ENCODE results near the gene AGAP6. TPM values are rescaled to one million over a fixed set of nuclear protein-coding genes. Genes with fewer than 3 reads are reported as not detected.
"Not testable (repeated sequence)": the region's sequence is repeated elsewhere in the genome, so short reads cannot be mapped to it uniquely, and the experiment has no call there.

Gene AGAP6
- total RNA-seq, 1 experiment from 2014 or later, result 17.9 TPM

GRCh38 chr10:49953122-49953521 lies 35.1 kb upstream of the AGAP6 start:
- H3F3A ChIP-seq (ENCODE audit: insufficient read depth, low read depth); intact Hi-C loops (cut with micrococcal nuclease; ENCODE audit: unreplicated experiment); H3K4me2 ChIP-seq; POLR2A ChIA-PET (ENCODE audit: unreplicated experiment); H2AFZ ChIP-seq; H3K9me2 ChIP-seq (ENCODE audit: insufficient read depth); DNase-seq; H3K27ac ChIP-seq; H3K36me3 ChIP-seq (ENCODE audit: low read depth); BruUV-seq (replicated peaks); H3K9me3 ChIP-seq (ENCODE audit: insufficient read depth, low read depth); H3K4me1 ChIP-seq (replicated peaks; ENCODE audit: insufficient read depth); H3K27me3 ChIP-seq (ENCODE audit: insufficient read depth, low read depth); H4K20me1 ChIP-seq (ENCODE audit: insufficient read depth); CTCF ChIA-PET; H3K4me3 ChIP-seq: not testable (repeated sequence)
- peaks cover 17% of the 10 kb centered on the region; the same call in 1 of the 2 replicates for H3K79me2 ChIP-seq (ENCODE audit: low read depth)

- BruUV-seq (replicated peaks); H3K4me3 ChIP-seq; H3K36me3 ChIP-seq (ENCODE audit: low read depth); H3K79me2 ChIP-seq (ENCODE audit: low read depth); H3K4me2 ChIP-seq; H3K27me3 ChIP-seq (ENCODE audit: insufficient read depth, low read depth); H3K9me3 ChIP-seq (ENCODE audit: insufficient read depth, low read depth); H3K4me1 ChIP-seq (replicated peaks; ENCODE audit: insufficient read depth); DNase-seq; H3F3A ChIP-seq (ENCODE audit: insufficient read depth, low read depth); intact Hi-C loops (cut with micrococcal nuclease; ENCODE audit: unreplicated experiment); H3K27ac ChIP-seq; H2AFZ ChIP-seq; POLR2A ChIA-PET (ENCODE audit: unreplicated experiment); H4K20me1 ChIP-seq (ENCODE audit: insufficient read depth); H3K9me2 ChIP-seq (ENCODE audit: insufficient read depth); CTCF ChIA-PET: not testable (repeated sequence)
These were observed 17.8 kb upstream of the AGAP6 start for GRCh38 chr10:49970331-49970857.

GRCh38 chr10:49971466-49971865 lies 16.7 kb upstream of the AGAP6 start:
- H3K27me3 ChIP-seq (ENCODE audit: insufficient read depth, low read depth); H3K36me3 ChIP-seq (ENCODE audit: low read depth); H2AFZ ChIP-seq; H3K9me3 ChIP-seq (ENCODE audit: insufficient read depth, low read depth); POLR2A ChIA-PET (ENCODE audit: unreplicated experiment); intact Hi-C loops (cut with micrococcal nuclease; ENCODE audit: unreplicated experiment); BruUV-seq (replicated peaks); H3K4me1 ChIP-seq (replicated peaks; ENCODE audit: insufficient read depth); H3F3A ChIP-seq (ENCODE audit: insufficient read depth, low read depth); CTCF ChIA-PET; H3K27ac ChIP-seq; H3K79me2 ChIP-seq (ENCODE audit: low read depth); H3K4me2 ChIP-seq; H4K20me1 ChIP-seq (ENCODE audit: insufficient read depth); H3K9me2 ChIP-seq (ENCODE audit: insufficient read depth); DNase-seq; H3K4me3 ChIP-seq: not testable (repeated sequence)

- intact Hi-C loops (cut with micrococcal nuclease; ENCODE audit: unreplicated experiment); H3K36me3 ChIP-seq (ENCODE audit: low read depth); H3K4me2 ChIP-seq; H2AFZ ChIP-seq; H3K4me3 ChIP-seq; H4K20me1 ChIP-seq (ENCODE audit: insufficient read depth); H3F3A ChIP-seq (ENCODE audit: insufficient read depth, low read depth); H3K9me2 ChIP-seq (ENCODE audit: insufficient read depth); H3K79me2 ChIP-seq (ENCODE audit: low read depth); H3K27ac ChIP-seq; DNase-seq; CTCF ChIA-PET; POLR2A ChIA-PET (ENCODE audit: unreplicated experiment); BruUV-seq (replicated peaks); H3K27me3 ChIP-seq (ENCODE audit: insufficient read depth, low read depth); H3K9me3 ChIP-seq (ENCODE audit: insufficient read depth, low read depth); H3K4me1 ChIP-seq (replicated peaks; ENCODE audit: insufficient read depth): not testable (repeated sequence)
These were observed 16.1 kb upstream of the AGAP6 start for GRCh38 chr10:49972094-49972493.

- H3K27me3 ChIP-seq (ENCODE audit: insufficient read depth, low read depth); H3K27ac ChIP-seq; H3K36me3 ChIP-seq (ENCODE audit: low read depth); H4K20me1 ChIP-seq (ENCODE audit: insufficient read depth); H3K9me3 ChIP-seq (ENCODE audit: insufficient read depth, low read depth); H3F3A ChIP-seq (ENCODE audit: insufficient read depth, low read depth); BruUV-seq (replicated peaks); H3K9me2 ChIP-seq (ENCODE audit: insufficient read depth); CTCF ChIA-PET; H3K4me3 ChIP-seq; H2AFZ ChIP-seq; H3K4me1 ChIP-seq (replicated peaks; ENCODE audit: insufficient read depth); DNase-seq; intact Hi-C loops (cut with micrococcal nuclease; ENCODE audit: unreplicated experiment); POLR2A ChIA-PET (ENCODE audit: unreplicated experiment); H3K4me2 ChIP-seq; H3K79me2 ChIP-seq (ENCODE audit: low read depth): not testable (repeated sequence)
These were observed 10.4 kb upstream of the AGAP6 start for GRCh38 chr10:49977756-49978155.

- H3K9me2 ChIP-seq (ENCODE audit: insufficient read depth); POLR2A ChIA-PET (ENCODE audit: unreplicated experiment); H3K79me2 ChIP-seq (ENCODE audit: low read depth); BruUV-seq (replicated peaks); H2AFZ ChIP-seq; H3K4me2 ChIP-seq; H3K4me1 ChIP-seq (replicated peaks; ENCODE audit: insufficient read depth); DNase-seq; H3K27me3 ChIP-seq (ENCODE audit: insufficient read depth, low read depth); intact Hi-C loops (cut with micrococcal nuclease; ENCODE audit: unreplicated experiment); H3F3A ChIP-seq (ENCODE audit: insufficient read depth, low read depth); CTCF ChIA-PET; H4K20me1 ChIP-seq (ENCODE audit: insufficient read depth); H3K4me3 ChIP-seq; H3K9me3 ChIP-seq (ENCODE audit: insufficient read depth, low read depth); H3K36me3 ChIP-seq (ENCODE audit: low read depth); H3K27ac ChIP-seq: not testable (repeated sequence)
These were observed 999 bp upstream of the AGAP6 start for GRCh38 chr10:49987207-49987606.

- not testable (repeated sequence) for H2AFZ ChIP-seq
These were observed 7.1 kb downstream of the AGAP6 start for GRCh38 chr10:49995321-49995720.

GRCh38 chr10:50014024-50014423 lies 25.8 kb downstream of the AGAP6 start:
- DNase-seq; CTCF ChIA-PET; H3K9me2 ChIP-seq (ENCODE audit: insufficient read depth); H3K27ac ChIP-seq; H3K4me3 ChIP-seq; BruUV-seq (replicated peaks); POLR2A ChIA-PET (ENCODE audit: unreplicated experiment); H3K9me3 ChIP-seq (ENCODE audit: insufficient read depth, low read depth); H3K4me1 ChIP-seq (replicated peaks; ENCODE audit: insufficient read depth); intact Hi-C loops (cut with micrococcal nuclease; ENCODE audit: unreplicated experiment); H3K36me3 ChIP-seq (ENCODE audit: low read depth); H3K79me2 ChIP-seq (ENCODE audit: low read depth); H3F3A ChIP-seq (ENCODE audit: insufficient read depth, low read depth); H3K4me2 ChIP-seq; H3K27me3 ChIP-seq (ENCODE audit: insufficient read depth, low read depth); H2AFZ ChIP-seq; H4K20me1 ChIP-seq (ENCODE audit: insufficient read depth): not testable (repeated sequence)

More at GRCh38 chr10:49995321-49995720, 7.1 kb downstream of the AGAP6 start:
- BruUV-seq (replicated peaks); H3K9me3 ChIP-seq (ENCODE audit: insufficient read depth, low read depth); H4K20me1 ChIP-seq (ENCODE audit: insufficient read depth); H3K27me3 ChIP-seq (ENCODE audit: insufficient read depth, low read depth); CTCF ChIA-PET; H3K27ac ChIP-seq; H3K4me1 ChIP-seq (replicated peaks; ENCODE audit: insufficient read depth); H3K9me2 ChIP-seq (ENCODE audit: insufficient read depth); H3K4me3 ChIP-seq; POLR2A ChIA-PET (ENCODE audit: unreplicated experiment); H3F3A ChIP-seq (ENCODE audit: insufficient read depth, low read depth); DNase-seq; H3K4me2 ChIP-seq; intact Hi-C loops (cut with micrococcal nuclease; ENCODE audit: unreplicated experiment); H3K36me3 ChIP-seq (ENCODE audit: low read depth); H3K79me2 ChIP-seq (ENCODE audit: low read depth): not testable (repeated sequence)
